Endodermal cell (in vitro differentiated cells): ENCODE results near the gene ZNF546. TPM values are rescaled to one million over a fixed set of nuclear protein-coding genes. Genes with fewer than 3 reads are reported as not detected.
"Not testable (repeated sequence)": the region's sequence is repeated elsewhere in the genome, so short reads cannot be mapped to it uniquely, and the experiment has no call there.

ENCODE experiments used
- DNase-seq: peaks from one replicate; pipeline ENCODE4 v3.0.0-alpha.2; 2017
- H3K27ac ChIP-seq: 2 replicates; pipeline ENCODE4 v1.5.1; 2013; ENCODE audit warnings: mild to moderate bottlenecking, low read depth, low read length, moderate library complexity
- H3K27me3 ChIP-seq: 2 replicates; pipeline ENCODE4 v1.6.1; 2013; ENCODE audit warnings: mild to moderate bottlenecking, low read length, moderate library complexity; ENCODE audit not compliant: insufficient read depth, control insufficient read depth, poor library complexity, severe bottlenecking
- H3K36me3 ChIP-seq: 2 replicates; pipeline ENCODE4 v1.7.0; 2013; ENCODE audit warnings: mild to moderate bottlenecking, low read length, moderate library complexity; ENCODE audit not compliant: control insufficient read depth, insufficient read depth
- H3K4me1 ChIP-seq: one replicate; pipeline ENCODE4 v1.7.0; 2013; ENCODE audit warnings: low read length; ENCODE audit not compliant: control insufficient read depth, insufficient read depth
- H3K4me3 ChIP-seq: 2 replicates; pipeline ENCODE4 v1.5.1; 2013; ENCODE audit warnings: mild to moderate bottlenecking, low read length, moderate library complexity
- H3K9ac ChIP-seq: 2 replicates; pipeline ENCODE4 v1.6.1; 2013; ENCODE audit warnings: mild to moderate bottlenecking, low read length, moderate library complexity; ENCODE audit not compliant: poor library complexity, severe bottlenecking; ENCODE audit errors: extremely low read depth
- H3K9me3 ChIP-seq: 2 replicates; pipeline ENCODE4 v1.6.1; 2013; ENCODE audit warnings: mild to moderate bottlenecking, low read length, moderate library complexity; ENCODE audit not compliant: control insufficient read depth
- H3K27ac Mint-ChIP-seq: 2 replicates; pipeline ENCODE4 v1.8.0; 2020; ENCODE audit warnings: mixed read lengths
- H3K27me3 Mint-ChIP-seq: 2 replicates; pipeline ENCODE4 v1.8.0; 2021; ENCODE audit warnings: mild to moderate bottlenecking, mixed read lengths; ENCODE audit not compliant: insufficient read depth
- H3K36me3 Mint-ChIP-seq: 2 replicates; pipeline ENCODE4 v1.8.0; 2020; ENCODE audit warnings: low read depth, mixed read lengths
- H3K4me1 Mint-ChIP-seq: 2 replicates; pipeline ENCODE4 v1.8.0; 2020; ENCODE audit warnings: mixed read lengths
- H3K4me3 Mint-ChIP-seq: 2 replicates; pipeline ENCODE4 v1.8.0; 2020; ENCODE audit warnings: mild to moderate bottlenecking, moderate library complexity, mixed read lengths
- H3K9me3 Mint-ChIP-seq: 2 replicates; pipeline ENCODE4 v1.8.0; 2020; ENCODE audit warnings: mild to moderate bottlenecking, mixed read lengths
- CTCF ChIP-seq: fragments of 200-600 bp; sonication (generic); conservative IDR thresholded peaks from 2 replicates; pipeline ENCODE4 v1.5.0; 2021; ENCODE audit warnings: antibody characterized with exemption, mild to moderate bottlenecking
- WGBS, 2 experiments: methylation state at CpG; one replicate each; pipeline versions ENCODE4 v1.1.5 to v1.1.7; 2013; ENCODE audit warnings: missing lambda C conversion rate in 2 of 2, mixed read lengths in 1 of 2; ENCODE audit not compliant: insufficient coverage in 1 of 2, insufficient read length in 1 of 2; 5-methylcytosine and 5-hydroxymethylcytosine counted together
- total RNA-seq, 2 donors: library from RNA; stranded (reverse); fragmentation: NEBNext Ultra II Directional in 1 of 2; extraction: Animal tissue kit (Norgen Biotek cat#: 25700) in 1 of 2; gene quantifications; 2 replicates in 1 of 2; 3 replicates in 1 of 2; pipeline ENCODE4 v1.2.1, GENCODE V29; 2021

The ZNF546 gene
- total RNA-seq, 2 donors from 2014 or later: 2.5 to 4.6 TPM

- no peak for TF ChIP-seq CTCF
- peaks cover 94% of the 10 kb centered on the region for H3K9me3 Mint-ChIP-seq
- 98 to 100% methylated on average over 2 to 5 of the region's 5 CpGs for WGBS, 2 experiments
- DNase-seq: no peak
- no peak overlapping the region for H3K27ac Mint-ChIP-seq
- H3K9ac ChIP-seq: no peak overlapping the region
- no peaks in the 10 kb centered on the region for H3K4me1 ChIP-seq
- no peak overlapping the region for H3K27ac ChIP-seq
- peak overlapping the region; percentile 68 for H3K4me3 ChIP-seq
- H3K36me3 Mint-ChIP-seq: peaks cover 30% of the 10 kb centered on the region
- H3K36me3 ChIP-seq: peaks cover 11% of the 10 kb centered on the region
- peaks cover 92% of the 10 kb centered on the region for H3K9me3 ChIP-seq
- peaks cover 8% of the 10 kb centered on the region for H3K27me3 Mint-ChIP-seq
- no peak overlapping the region for H3K4me3 Mint-ChIP-seq
- no peaks in the 10 kb centered on the region for H3K4me1 Mint-ChIP-seq
- no peaks in the 10 kb centered on the region for H3K27me3 ChIP-seq
These were observed 29.7 kb downstream of the ZNF546 start for GRCh38 chr19:40026597-40026970.

- TF ChIP-seq CTCF: no peak
- Histone ChIP-seq H3K36me3 (peaks cover 52% of the 10 kb centered on the region), H3K4me1 (no peaks in the 10 kb centered on the region), H3K27ac (no peak overlapping the region), H3K9me3 (peaks cover 86% of the 10 kb centered on the region), H3K27me3 (no peaks in the 10 kb centered on the region), H3K9ac (no peak overlapping the region), H3K4me3 (peak overlapping the region; percentile 66)
- DNase-seq: no peak
- Mint-ChIP-seq H3K27me3 (no peaks in the 10 kb centered on the region), H3K4me1 (no peaks in the 10 kb centered on the region), H3K27ac (no peak overlapping the region), H3K4me3 (no peak overlapping the region), H3K36me3 (peaks cover 65% of the 10 kb centered on the region), H3K9me3 (peaks cover 89% of the 10 kb centered on the region)
- 88 to 100% methylated on average over 1 of the region's 2 CpGs for WGBS, 2 experiments
These were observed 37.2 kb downstream of the ZNF546 start for GRCh38 chr19:40033989-40034560.

- no peak for DNase-seq
- Histone ChIP-seq H3K9me3 (peaks cover 67% of the 10 kb centered on the region), H3K4me1 (no peaks in the 10 kb centered on the region), H3K27me3 (no peaks in the 10 kb centered on the region), H3K9ac (no peak overlapping the region), H3K36me3 (peaks cover 52% of the 10 kb centered on the region), H3K27ac (no peak overlapping the region), H3K4me3 (peak overlapping the region; percentile 66)
- Mint-ChIP-seq H3K27ac (no peak overlapping the region), H3K27me3 (no peaks in the 10 kb centered on the region), H3K4me1 (no peaks in the 10 kb centered on the region), H3K36me3 (peaks cover 56% of the 10 kb centered on the region), H3K9me3 (peaks cover 84% of the 10 kb centered on the region), H3K4me3 (no peak overlapping the region)
- 88% methylated on average over 4 of the region's 4 CpGs; no CpG with 5 or more reads in 1 of the 2 experiments for WGBS, 2 experiments
- TF ChIP-seq CTCF: no peak
These were observed 39.1 kb downstream of the ZNF546 start for GRCh38 chr19:40035996-40036395.

- not testable (repeated sequence) for H3K4me1 ChIP-seq, H3K27ac Mint-ChIP-seq, H3K4me3 Mint-ChIP-seq, H3K27me3 Mint-ChIP-seq, H3K27me3 ChIP-seq, H3K27ac ChIP-seq, H3K4me3 ChIP-seq, DNase-seq, H3K9ac ChIP-seq, H3K4me1 Mint-ChIP-seq
- H3K9me3 ChIP-seq: peaks cover 53% of the 10 kb centered on the region
- H3K36me3 ChIP-seq: peaks cover 42% of the 10 kb centered on the region
- peaks cover 59% of the 10 kb centered on the region for H3K36me3 Mint-ChIP-seq
- WGBS, 2 experiments: no CpG with 5 or more reads among the region's 3 CpGs
- peaks cover 82% of the 10 kb centered on the region for H3K9me3 Mint-ChIP-seq
These were observed 41.2 kb downstream of the ZNF546 start for GRCh38 chr19:40038047-40038446.

GRCh38 chr19:40041718-40042117, 44.9 kb downstream of the ZNF546 start:
- H3K4me1 ChIP-seq, H3K27me3 ChIP-seq, H3K4me3 ChIP-seq, H3K4me3 Mint-ChIP-seq, DNase-seq, H3K4me1 Mint-ChIP-seq, H3K9ac ChIP-seq, H3K27me3 Mint-ChIP-seq, H3K27ac ChIP-seq, H3K27ac Mint-ChIP-seq: not testable (repeated sequence)
- Mint-ChIP-seq H3K9me3 (peaks cover 82% of the 10 kb centered on the region), H3K36me3 (peaks cover 60% of the 10 kb centered on the region)
- H3K9me3 ChIP-seq: peaks cover 53% of the 10 kb centered on the region
- 100% methylated on average over 1 of the region's 1 CpG; no CpG with 5 or more reads in 1 of the 2 experiments for WGBS, 2 experiments
- H3K36me3 ChIP-seq: peaks cover 42% of the 10 kb centered on the region
